ENCODE measurements around the gene PNPLA8.

PNPLA8 gene

DNA sequence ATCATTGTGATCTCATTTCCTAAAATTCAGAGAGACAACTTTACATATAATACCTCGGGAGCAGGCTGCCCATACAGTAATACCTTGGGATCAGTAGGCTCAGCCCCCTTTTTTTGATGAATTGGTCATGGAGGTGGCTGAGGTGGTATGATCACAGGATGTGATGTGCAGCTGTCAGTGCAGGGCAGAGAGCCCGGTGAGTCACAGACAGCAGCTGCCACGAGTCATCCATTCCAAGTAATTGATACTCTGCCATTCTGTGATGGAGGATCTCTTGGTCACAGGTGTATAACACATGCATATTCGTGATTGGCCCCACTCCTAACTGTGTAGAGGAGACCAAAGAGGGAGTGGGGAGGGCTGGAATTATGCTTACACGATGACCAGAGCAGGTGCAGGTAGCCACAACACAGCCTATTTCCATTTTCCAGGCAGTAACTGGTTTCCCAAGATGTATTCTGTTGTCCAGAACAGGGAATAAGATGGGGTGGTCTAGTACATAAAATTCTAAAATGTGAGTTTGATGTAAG, 83.8 kb downstream of the PNPLA8 start:
- no peak for DNase-seq (ENCODE audit: low read depth)

DNA sequence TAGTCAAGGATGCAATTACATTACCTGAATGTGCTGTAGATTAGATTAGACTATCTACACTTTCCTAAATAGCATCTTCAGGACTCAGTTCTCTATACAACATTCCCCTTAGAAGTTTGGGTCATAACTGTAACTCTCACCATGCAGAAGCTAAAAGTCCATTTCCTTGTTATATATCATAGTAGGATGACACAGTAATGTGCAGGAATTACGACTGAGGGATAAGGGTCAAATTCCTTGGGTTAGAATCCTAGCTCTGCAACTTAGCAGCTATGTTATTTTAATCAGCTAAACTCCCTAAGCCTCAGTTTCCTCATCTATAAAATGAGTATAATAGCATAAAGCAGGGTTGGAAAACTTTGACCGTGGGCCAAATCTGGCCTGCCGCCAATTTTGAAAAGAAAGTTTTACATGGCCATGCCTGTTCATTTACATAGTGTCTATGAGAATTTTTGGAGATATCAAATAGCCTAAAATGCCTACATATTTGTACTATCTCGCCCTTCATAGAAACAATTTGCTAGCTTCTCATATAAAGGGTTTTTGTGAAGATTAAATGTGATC, 84.5 kb downstream of the PNPLA8 start:
- DNase-seq (ENCODE audit: low read depth) = no peak

DNA sequence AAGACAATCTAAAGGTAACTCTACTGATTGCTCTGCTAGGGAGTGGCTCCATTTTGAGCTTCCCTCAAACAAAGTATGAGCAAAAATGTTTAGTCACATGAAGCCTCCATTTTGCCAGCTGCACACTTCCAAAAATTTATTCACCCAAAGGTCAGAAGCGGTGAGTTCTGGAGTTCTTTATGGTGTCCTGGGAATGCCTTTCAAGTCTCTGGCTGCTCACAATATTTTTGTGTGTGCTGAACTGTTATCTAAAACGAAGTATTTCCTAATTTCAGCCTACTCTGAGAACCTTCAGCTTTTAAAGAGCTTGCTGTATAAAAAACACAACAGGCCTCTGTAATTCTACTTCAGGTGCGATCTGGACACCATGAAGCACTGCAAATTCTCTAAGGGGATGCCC, 85.3 kb downstream of the PNPLA8 start:
- DNase-seq (ENCODE audit: low read depth) = no peak

DNA sequence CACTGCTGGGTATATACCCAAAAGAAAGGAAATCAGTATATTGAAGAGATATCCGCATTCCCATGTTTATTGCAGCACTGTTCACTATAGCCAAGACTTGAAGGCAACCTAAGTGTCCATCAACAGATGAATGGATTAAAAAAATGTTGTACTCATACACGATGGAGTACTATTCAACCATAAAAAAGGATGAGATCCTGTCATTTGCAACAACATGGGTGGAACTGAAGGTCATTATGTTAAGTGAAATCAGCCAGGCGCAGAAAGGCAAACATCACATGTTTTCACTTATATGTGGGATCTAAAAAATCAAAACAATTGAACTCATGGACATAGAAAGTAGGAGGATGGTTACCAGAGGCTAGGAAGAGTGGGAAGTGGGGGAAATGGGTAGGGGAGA, 89.0 kb downstream of the PNPLA8 start:
- no peak for DNase-seq (ENCODE audit: low read depth)

DNA sequence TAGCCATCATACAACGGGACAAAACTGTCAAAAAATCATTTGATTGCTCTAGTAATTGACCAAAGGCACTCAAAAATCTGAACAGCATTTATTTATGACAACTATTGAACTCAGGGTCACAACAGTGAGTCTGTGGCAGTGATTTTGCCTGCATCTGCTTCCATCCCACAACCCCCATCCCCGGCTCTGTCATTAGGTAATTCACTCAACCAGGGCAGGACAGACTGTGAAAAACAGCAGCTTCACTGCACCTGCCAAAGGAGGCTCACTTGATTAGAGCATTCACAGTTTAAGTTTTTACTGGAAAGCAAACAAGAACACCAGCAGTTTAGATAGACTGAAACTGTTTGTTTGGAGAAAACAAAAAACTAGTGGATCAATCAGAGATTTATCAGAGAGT, 91.9 kb downstream of the PNPLA8 start:
- DNase-seq (ENCODE audit: low read depth) = no peak

DNA sequence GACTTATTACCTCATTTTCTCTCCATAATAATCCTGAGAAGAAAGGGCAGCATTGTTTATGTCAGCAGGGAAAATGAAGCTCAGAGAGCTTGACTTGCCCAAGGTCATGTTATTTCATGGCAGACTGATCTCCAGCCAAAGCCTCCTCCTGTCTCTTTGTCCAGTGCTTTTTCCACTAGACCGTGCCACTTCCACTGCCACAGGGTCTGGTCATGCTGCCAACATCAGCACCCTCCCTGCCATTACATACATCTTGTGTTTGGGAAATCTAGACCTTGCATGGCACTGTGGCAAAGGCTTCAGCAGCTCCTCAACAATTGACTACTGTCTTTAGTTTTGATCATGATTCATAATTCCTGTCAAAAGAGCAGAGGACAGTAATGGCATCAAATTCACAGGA, 94.8 kb downstream of the PNPLA8 start:
- DNase-seq (ENCODE audit: low read depth) = no peak

DNA sequence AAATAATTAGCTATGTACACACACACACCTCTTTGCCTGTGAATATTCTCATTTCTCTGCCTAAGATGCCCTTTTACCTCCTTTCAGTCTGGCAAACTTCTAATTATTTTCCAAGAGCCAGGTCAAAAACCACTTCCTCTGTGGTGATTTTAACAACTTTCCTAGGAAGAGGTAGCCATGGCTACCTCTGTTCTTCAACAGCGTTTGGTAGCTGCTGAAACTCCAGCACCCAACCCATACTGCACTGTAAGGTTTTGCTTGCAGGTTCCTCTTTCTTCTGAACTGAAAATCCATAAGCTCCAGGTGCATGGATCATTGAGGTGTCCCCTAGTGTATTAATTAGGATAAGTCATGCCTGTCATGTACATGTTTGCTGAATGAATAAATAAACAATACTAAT, 95.3 kb downstream of the PNPLA8 start:
- DNase-seq (ENCODE audit: low read depth) = no peak

DNA sequence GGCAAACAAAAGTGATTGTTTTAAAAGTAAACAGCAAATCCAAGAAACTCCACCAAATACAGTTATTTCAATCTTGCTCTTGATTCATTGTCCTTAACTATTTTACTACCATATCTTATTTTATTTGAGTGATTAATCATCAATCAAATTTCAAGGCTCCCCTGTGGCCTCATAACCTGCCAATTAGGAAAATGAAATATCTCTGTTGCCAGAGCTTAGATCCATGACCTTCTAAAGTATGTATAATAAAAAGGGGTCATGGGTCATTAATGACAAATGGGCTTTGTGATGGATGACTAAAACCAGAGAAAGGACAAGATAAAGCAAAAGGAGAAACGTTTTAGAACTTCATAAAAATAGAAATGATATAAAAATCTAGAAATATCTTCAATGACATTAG, 98.2 kb downstream of the PNPLA8 start:
- no peak for DNase-seq (ENCODE audit: low read depth)

DNA sequence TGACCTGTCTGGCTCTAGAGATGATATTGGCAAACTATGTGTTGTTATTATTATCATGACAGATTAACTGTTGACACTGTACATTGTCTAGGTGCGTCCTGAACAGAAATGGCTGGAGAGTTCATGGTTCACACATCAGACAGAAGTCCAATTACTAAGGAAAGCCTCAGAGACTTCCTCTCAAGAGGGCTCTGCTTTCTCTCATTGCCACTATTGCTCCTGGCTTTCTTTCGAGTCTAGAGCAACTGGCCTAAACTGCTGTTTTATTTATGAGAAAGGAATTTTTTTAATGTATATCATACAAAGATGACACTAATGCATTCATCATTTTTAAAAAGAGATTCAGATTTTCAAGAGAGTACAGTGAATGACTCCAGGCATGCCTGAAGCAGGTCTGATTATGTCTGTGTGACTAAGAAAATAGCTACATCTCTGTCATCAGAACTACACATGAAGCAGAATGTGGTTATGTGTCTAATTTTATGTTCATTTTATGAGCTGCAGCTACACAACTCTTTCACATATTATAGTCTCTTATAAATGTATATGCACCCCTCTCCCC, 100.1 kb downstream of the PNPLA8 start:
- no peak for DNase-seq (ENCODE audit: low read depth)

DNA sequence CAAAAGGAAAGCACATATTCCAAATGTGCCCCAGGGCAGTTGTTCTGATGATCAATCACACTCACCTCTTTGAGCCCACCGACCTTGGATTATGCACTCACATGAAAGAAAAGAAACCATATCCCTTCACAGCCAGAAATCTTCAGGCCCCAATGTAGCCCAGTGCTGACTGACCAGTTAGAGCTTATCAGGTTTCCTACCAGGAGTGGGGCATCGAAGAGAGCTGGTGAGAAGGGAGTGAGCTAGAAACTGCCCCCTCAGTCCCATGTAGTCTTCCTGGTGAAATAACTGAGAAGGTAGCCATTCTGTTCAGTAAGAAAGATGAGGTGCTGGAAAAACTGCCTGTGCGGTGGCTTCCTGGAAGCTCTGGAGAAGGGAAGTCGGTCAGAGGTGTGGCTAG, 101.9 kb downstream of the PNPLA8 start:
- no peak for DNase-seq (ENCODE audit: low read depth)

DNA sequence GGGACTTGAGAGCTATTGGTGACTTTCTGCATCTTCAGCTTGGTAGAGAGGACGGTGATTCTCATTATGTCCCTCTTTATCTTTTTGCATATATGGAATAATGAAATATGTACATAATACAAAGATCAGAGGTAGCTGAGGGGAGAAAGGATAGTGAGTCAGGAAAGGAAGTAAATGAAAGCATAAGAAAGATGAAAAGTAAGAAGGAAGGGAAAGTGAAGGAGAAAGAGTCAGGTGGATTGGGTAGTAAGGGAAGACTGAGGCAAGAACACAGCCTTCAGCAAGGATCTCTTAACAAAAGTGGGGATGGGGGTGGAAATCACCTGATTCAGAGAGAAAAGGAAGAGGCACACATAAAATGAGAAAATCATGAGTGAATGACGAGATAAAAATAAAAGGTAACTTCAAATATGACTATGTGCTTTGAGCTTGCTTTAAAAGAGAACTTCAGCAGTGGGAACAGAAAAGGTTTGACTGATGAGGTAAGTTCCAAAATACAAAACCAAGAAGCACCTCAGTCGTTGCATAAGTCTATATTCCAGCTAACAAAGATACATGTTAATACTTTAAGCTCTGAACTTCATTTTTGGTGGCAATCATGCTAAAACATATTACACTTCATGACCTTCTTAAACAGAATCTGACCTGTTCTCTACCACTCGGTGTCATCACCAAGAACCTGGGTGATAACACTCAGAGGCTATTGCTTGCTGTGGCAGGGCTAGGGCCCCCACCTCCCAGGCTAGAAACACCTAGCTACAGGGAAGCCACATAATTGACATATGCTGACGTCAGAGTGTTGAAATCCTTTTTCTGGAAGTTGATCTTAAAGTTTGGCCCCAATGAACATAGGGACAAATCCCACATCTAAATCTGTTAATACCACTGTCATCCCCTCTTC, 102.6 kb downstream of the PNPLA8 start:
- DNase-seq (ENCODE audit: low read depth) = no peak

DNA sequence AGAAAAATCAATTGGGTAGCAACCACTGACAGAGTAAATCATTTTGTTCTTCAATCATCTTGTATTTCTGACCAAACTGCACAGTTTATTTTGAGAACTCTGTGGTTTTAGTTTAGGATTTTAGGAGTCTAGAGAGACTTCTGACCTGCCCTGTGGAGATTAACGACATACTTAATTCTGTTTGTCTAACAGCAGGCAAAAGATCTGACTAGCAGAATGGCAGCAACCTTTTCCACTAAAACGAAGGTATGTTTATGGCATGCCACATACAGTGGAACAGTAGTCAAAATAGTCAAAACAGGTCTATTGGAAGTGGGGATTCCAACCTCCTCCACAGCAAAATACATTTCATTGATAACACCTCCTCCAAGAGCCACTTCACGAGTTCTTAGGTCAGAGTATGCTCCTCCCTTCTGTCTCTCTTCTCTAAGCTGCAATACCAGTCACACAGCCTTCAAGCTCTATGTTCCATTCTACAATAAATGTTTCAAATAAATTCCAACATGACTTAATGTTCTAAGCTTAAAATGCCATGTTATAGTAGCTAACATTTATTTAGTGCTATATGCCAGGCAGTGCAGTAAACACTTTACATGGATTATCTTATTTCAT, 104.1 kb downstream of the PNPLA8 start:
- DNase-seq (ENCODE audit: low read depth) = no peak
